Skeletal muscle satellite cell (primary cell): ENCODE measurements around the gene ABCG4.
"Not testable (repeated sequence)": the region's sequence is repeated elsewhere in the genome, so short reads cannot be mapped to it uniquely, and the experiment has no call there.

Source experiments
- H3K27me3 ChIP-seq: 2 replicates; pipeline ENCODE4 v1.7.0; 2013; ENCODE audit warnings: low read length; ENCODE audit not compliant: control insufficient read depth, insufficient read depth
- H3K36me3 ChIP-seq: 2 replicates; pipeline ENCODE4 v1.7.0; 2013; ENCODE audit warnings: mild to moderate bottlenecking, control low read depth, low read length; ENCODE audit not compliant: insufficient read depth
- H3K4me1 ChIP-seq: 2 replicates; pipeline ENCODE4 v1.7.0; 2013; ENCODE audit warnings: low read length; ENCODE audit not compliant: control insufficient read depth, insufficient read depth
- H3K4me2 ChIP-seq: 2 replicates; pipeline ENCODE4 v1.7.0; 2013; ENCODE audit warnings: mild to moderate bottlenecking, low read length
- H3K4me3 ChIP-seq: 2 replicates; pipeline ENCODE4 v1.7.0; 2013; ENCODE audit warnings: low read length
- H3K9ac ChIP-seq: 2 replicates; pipeline ENCODE4 v1.7.0; 2013; ENCODE audit warnings: mild to moderate bottlenecking, low read depth, low read length, moderate library complexity
- H3K9me3 ChIP-seq: replicated peaks from 2 replicates; pipeline ENCODE4 v1.7.0; 2013; ENCODE audit warnings: mild to moderate bottlenecking, control low read depth, low read length

The ABCG4 gene

GRCh38 chr11:119175493-119176077, 26.7 kb downstream of the ABCG4 start:
- H3K27me3 ChIP-seq = no peaks in the 10 kb centered on the region
- no peaks in the 10 kb centered on the region for H3K4me1 ChIP-seq
- no peak overlapping the region for H3K4me2 ChIP-seq
- H3K4me3 ChIP-seq = no peak overlapping the region
- no peak overlapping the region for H3K9ac ChIP-seq
- no peaks in the 10 kb centered on the region for H3K9me3 ChIP-seq
- H3K36me3 ChIP-seq = no peaks in the 10 kb centered on the region

GRCh38 chr11:119178166-119178680, 29.4 kb downstream of the ABCG4 start:
- Histone ChIP-seq H3K27me3 (no peaks in the 10 kb centered on the region), H3K9me3 (no peaks in the 10 kb centered on the region), H3K9ac (no peak overlapping the region), H3K36me3 (no peaks in the 10 kb centered on the region), H3K4me3 (no peak overlapping the region), H3K4me1 (no peaks in the 10 kb centered on the region), H3K4me2 (no peak overlapping the region)

GRCh38 chr11:119179342-119179741, 30.5 kb downstream of the ABCG4 start:
- H3K9me3 ChIP-seq = no peaks in the 10 kb centered on the region
- H3K4me1 ChIP-seq = no peaks in the 10 kb centered on the region
- H3K36me3 ChIP-seq = no peaks in the 10 kb centered on the region

DNA sequence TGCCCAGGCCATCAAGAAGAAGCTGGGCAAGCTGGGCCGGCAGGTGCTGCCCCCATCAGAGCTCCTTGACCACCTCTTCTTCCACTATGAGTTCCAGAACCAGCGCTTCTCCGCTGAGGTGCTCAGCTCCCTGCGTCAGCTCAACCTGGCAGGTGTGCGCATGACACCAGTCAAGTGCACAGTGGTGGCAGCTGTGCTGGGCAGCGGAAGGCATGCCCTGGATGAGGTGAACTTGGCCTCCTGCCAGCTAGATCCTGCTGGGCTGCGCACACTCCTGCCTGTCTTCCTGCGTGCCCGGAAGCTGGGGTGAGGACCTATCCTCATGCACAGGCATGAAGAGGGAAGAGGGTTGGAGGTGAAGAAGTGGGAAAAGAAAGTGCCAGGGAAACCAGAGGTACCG, 31.1 kb downstream of the ABCG4 start:
- Histone ChIP-seq H3K9ac (no peak overlapping the region), H3K9me3 (no peaks in the 10 kb centered on the region), H3K36me3 (no peaks in the 10 kb centered on the region), H3K4me3 (no peak overlapping the region), H3K27me3 (no peaks in the 10 kb centered on the region), H3K4me2 (no peak overlapping the region), H3K4me1 (no peaks in the 10 kb centered on the region)

More at GRCh38 chr11:119179342-119179741, 30.5 kb downstream of the ABCG4 start:
- Histone ChIP-seq H3K9ac (no peak overlapping the region), H3K4me3 (no peak overlapping the region), H3K27me3 (no peaks in the 10 kb centered on the region), H3K4me2 (no peak overlapping the region)

- no peaks in the 10 kb centered on the region for H3K36me3 ChIP-seq
- H3K4me1 ChIP-seq = no peaks in the 10 kb centered on the region
- H3K9me3 ChIP-seq = no peaks in the 10 kb centered on the region
- peaks cover 7% of the 10 kb centered on the region for H3K27me3 ChIP-seq
- no peak overlapping the region for H3K4me3 ChIP-seq
- H3K9ac ChIP-seq = no peak overlapping the region
- H3K4me2 ChIP-seq = no peak overlapping the region
Measured at GRCh38 chr11:119180729-119181676, 32.2 kb downstream of the ABCG4 start.

GRCh38 chr11:119181677-119182412, 33.0 kb downstream of the ABCG4 start:
- no peak overlapping the region for H3K4me2 ChIP-seq
- no peaks in the 10 kb centered on the region for H3K9me3 ChIP-seq

DNA sequence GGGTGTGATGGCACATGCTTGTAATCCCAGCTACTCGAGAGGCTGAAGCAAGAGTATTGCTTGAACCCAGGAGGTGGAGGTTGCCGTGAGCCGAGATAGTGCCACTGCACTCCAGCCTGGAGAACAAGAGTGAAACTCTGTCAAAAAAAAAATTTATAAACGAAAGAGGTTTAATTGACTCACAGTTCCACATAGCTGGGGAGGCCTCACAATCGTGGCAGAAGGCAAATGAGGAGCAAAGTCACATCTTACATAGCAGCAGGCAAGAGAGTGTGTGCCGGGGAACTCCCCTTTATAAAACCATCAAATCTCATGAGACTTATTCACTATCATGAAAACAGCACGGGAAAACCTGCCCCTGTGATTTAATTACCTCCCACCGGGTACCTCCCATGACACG, 35.5 kb downstream of the ABCG4 start:
- H3K36me3 ChIP-seq, H3K4me1 ChIP-seq, H3K4me3 ChIP-seq, H3K4me2 ChIP-seq, H3K9me3 ChIP-seq, H3K9ac ChIP-seq: not testable (repeated sequence)
- peaks cover 26% of the 10 kb centered on the region for H3K27me3 ChIP-seq

More at GRCh38 chr11:119181677-119182412, 33.0 kb downstream of the ABCG4 start:
- Histone ChIP-seq H3K4me1 (no peaks in the 10 kb centered on the region), H3K9ac (no peak overlapping the region), H3K27me3 (peaks cover 15% of the 10 kb centered on the region), H3K36me3 (no peaks in the 10 kb centered on the region), H3K4me3 (no peak overlapping the region)

DNA sequence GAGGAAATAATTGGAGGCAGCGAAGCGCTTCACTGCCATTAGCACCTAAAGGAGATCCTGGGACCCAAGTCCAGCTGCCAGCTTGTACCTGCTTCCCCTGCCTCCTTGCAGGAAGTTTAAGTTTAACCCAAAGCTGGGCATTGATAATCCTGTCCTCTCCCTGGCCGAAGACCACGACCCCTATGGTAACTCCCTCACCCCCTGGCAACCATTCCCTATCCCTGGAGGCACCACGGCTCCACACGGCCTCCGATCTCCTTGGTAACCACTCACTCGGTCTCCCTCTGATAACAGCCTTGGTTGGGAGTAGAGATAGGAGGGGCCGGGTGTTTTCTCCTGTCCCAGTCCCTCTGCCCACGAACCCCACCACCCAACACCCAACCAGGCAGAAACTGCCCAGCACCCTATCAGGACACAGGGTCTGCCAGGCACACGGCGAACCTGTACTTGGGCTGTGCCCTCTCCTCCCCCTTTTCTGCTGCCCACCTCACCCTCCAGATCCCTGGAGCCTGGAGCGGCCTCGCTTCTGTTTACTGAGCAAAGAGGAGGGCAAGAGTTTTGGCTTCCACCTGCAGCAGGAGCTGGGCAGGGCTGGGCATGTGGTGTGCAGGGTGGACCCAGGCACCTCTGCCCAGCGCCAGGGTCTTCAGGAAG, 37.3 kb downstream of the ABCG4 start:
- no peak overlapping the region for H3K4me2 ChIP-seq
- no peaks in the 10 kb centered on the region for H3K36me3 ChIP-seq
- H3K4me1 ChIP-seq = no peaks in the 10 kb centered on the region
- H3K9ac ChIP-seq = no peak overlapping the region
- peaks cover 36% of the 10 kb centered on the region for H3K27me3 ChIP-seq
- no peak overlapping the region for H3K4me3 ChIP-seq
- H3K9me3 ChIP-seq = no peaks in the 10 kb centered on the region

GRCh38 chr11:119187123-119187892, 38.5 kb downstream of the ABCG4 start:
- Histone ChIP-seq H3K9me3 (no peaks in the 10 kb centered on the region), H3K4me1 (no peaks in the 10 kb centered on the region), H3K9ac (no peak overlapping the region), H3K36me3 (no peaks in the 10 kb centered on the region), H3K27me3 (peaks cover 36% of the 10 kb centered on the region), H3K4me2 (no peak overlapping the region), H3K4me3 (no peak overlapping the region)

GRCh38 chr11:119188067-119188466, 39.2 kb downstream of the ABCG4 start:
- Histone ChIP-seq H3K9ac (no peak overlapping the region), H3K36me3 (no peaks in the 10 kb centered on the region), H3K9me3 (no peaks in the 10 kb centered on the region), H3K27me3 (peaks cover 36% of the 10 kb centered on the region), H3K4me3 (no peak overlapping the region), H3K4me2 (no peak overlapping the region), H3K4me1 (no peaks in the 10 kb centered on the region)
